ENCODE measurements around the gene GXYLT1. TPM values are rescaled to one million over a fixed set of nuclear protein-coding genes. Genes with fewer than 3 reads are reported as not detected.

The GXYLT1 gene
- total and polyA plus RNA-seq, 2 experiments from 2014 or later = 3.9 to 13.4 TPM

DNA sequence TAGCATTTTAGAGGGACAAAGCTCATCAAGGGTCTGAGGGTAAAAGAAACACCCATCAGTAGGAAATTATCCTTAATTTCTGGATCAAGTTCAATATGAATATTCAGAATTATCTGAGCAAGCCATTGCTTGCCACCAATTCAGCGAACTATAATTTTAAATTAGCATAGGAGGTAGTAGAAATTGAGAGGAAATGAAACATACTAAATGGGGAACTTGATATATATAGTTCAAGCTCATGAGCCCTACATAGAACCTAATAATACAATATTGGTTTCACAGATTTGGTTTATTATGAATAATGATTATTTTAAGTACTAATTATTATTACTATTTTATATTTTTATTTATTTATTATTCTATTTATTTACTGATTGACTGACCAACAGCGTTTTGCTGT lies 42.1 kb upstream of the GXYLT1 start:
- TF ChIP-seq, protein P1, sequence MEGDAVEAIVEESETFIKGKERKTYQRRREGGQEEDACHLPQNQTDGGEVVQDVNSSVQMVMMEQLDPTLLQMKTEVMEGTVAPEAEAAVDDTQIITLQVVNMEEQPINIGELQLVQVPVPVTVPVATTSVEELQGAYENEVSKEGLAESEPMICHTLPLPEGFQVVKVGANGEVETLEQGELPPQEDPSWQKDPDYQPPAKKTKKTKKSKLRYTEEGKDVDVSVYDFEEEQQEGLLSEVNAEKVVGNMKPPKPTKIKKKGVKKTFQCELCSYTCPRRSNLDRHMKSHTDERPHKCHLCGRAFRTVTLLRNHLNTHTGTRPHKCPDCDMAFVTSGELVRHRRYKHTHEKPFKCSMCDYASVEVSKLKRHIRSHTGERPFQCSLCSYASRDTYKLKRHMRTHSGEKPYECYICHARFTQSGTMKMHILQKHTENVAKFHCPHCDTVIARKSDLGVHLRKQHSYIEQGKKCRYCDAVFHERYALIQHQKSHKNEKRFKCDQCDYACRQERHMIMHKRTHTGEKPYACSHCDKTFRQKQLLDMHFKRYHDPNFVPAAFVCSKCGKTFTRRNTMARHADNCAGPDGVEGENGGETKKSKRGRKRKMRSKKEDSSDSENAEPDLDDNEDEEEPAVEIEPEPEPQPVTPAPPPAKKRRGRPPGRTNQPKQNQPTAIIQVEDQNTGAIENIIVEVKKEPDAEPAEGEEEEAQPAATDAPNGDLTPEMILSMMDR (conservative IDR thresholded peaks at IDR 0.05; ENCODE audit: low read depth in 2 of 2) = no peak
- no peak for TF ChIP-seq CREB1 (CRISPR knock-in tag; IDR thresholded peaks at IDR 0.05; ENCODE audit: low read depth)
- TF ChIP-seq, protein P2, sequence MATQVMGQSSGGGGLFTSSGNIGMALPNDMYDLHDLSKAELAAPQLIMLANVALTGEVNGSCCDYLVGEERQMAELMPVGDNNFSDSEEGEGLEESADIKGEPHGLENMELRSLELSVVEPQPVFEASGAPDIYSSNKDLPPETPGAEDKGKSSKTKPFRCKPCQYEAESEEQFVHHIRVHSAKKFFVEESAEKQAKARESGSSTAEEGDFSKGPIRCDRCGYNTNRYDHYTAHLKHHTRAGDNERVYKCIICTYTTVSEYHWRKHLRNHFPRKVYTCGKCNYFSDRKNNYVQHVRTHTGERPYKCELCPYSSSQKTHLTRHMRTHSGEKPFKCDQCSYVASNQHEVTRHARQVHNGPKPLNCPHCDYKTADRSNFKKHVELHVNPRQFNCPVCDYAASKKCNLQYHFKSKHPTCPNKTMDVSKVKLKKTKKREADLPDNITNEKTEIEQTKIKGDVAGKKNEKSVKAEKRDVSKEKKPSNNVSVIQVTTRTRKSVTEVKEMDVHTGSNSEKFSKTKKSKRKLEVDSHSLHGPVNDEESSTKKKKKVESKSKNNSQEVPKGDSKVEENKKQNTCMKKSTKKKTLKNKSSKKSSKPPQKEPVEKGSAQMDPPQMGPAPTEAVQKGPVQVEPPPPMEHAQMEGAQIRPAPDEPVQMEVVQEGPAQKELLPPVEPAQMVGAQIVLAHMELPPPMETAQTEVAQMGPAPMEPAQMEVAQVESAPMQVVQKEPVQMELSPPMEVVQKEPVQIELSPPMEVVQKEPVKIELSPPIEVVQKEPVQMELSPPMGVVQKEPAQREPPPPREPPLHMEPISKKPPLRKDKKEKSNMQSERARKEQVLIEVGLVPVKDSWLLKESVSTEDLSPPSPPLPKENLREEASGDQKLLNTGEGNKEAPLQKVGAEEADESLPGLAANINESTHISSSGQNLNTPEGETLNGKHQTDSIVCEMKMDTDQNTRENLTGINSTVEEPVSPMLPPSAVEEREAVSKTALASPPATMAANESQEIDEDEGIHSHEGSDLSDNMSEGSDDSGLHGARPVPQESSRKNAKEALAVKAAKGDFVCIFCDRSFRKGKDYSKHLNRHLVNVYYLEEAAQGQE (IDR thresholded peaks at IDR 0.05; ENCODE audit: unreplicated experiment) = no peak
- TF ChIP-seq, protein P3, sequence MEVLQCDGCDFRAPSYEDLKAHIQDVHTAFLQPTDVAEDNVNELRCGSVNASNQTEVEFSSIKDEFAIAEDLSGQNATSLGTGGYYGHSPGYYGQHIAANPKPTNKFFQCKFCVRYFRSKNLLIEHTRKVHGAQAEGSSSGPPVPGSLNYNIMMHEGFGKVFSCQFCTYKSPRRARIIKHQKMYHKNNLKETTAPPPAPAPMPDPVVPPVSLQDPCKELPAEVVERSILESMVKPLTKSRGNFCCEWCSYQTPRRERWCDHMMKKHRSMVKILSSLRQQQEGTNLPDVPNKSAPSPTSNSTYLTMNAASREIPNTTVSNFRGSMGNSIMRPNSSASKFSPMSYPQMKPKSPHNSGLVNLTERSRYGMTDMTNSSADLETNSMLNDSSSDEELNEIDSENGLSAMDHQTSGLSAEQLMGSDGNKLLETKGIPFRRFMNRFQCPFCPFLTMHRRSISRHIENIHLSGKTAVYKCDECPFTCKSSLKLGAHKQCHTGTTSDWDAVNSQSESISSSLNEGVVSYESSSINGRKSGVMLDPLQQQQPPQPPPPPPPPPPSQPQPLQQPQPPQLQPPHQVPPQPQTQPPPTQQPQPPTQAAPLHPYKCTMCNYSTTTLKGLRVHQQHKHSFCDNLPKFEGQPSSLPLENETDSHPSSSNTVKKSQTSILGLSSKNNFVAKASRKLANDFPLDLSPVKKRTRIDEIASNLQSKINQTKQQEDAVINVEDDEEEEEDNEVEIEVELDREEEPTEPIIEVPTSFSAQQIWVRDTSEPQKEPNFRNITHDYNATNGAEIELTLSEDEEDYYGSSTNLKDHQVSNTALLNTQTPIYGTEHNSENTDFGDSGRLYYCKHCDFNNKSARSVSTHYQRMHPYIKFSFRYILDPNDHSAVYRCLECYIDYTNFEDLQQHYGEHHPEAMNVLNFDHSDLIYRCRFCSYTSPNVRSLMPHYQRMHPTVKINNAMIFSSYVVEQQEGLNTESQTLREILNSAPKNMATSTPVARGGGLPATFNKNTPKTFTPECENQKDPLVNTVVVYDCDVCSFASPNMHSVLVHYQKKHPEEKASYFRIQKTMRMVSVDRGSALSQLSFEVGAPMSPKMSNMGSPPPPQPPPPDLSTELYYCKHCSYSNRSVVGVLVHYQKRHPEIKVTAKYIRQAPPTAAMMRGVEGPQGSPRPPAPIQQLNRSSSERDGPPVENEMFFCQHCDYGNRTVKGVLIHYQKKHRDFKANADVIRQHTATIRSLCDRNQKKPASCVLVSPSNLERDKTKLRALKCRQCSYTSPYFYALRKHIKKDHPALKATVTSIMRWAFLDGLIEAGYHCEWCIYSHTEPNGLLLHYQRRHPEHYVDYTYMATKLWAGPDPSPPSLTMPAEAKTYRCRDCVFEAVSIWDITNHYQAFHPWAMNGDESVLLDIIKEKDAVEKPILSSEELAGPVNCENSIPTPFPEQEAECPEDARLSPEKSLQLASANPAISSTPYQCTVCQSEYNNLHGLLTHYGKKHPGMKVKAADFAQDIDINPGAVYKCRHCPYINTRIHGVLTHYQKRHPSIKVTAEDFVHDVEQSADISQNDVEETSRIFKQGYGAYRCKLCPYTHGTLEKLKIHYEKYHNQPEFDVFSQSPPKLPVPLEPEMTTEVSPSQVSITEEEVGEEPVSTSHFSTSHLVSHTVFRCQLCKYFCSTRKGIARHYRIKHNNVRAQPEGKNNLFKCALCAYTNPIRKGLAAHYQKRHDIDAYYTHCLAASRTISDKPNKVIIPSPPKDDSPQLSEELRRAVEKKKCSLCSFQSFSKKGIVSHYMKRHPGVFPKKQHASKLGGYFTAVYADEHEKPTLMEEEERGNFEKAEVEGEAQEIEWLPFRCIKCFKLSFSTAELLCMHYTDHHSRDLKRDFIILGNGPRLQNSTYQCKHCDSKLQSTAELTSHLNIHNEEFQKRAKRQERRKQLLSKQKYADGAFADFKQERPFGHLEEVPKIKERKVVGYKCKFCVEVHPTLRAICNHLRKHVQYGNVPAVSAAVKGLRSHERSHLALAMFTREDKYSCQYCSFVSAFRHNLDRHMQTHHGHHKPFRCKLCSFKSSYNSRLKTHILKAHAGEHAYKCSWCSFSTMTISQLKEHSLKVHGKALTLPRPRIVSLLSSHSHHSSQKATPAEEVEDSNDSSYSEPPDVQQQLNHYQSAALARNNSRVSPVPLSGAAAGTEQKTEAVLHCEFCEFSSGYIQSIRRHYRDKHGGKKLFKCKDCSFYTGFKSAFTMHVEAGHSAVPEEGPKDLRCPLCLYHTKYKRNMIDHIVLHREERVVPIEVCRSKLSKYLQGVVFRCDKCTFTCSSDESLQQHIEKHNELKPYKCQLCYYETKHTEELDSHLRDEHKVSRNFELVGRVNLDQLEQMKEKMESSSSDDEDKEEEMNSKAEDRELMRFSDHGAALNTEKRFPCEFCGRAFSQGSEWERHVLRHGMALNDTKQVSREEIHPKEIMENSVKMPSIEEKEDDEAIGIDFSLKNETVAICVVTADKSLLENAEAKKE (CRISPR knock-in tag; IDR thresholded peaks at IDR 0.05) = no peak
- no peak for TF ChIP-seq STAT1 (IDR thresholded peaks at IDR 0.05; ENCODE audit: unreplicated experiment)
- TF ChIP-seq, protein P4, sequence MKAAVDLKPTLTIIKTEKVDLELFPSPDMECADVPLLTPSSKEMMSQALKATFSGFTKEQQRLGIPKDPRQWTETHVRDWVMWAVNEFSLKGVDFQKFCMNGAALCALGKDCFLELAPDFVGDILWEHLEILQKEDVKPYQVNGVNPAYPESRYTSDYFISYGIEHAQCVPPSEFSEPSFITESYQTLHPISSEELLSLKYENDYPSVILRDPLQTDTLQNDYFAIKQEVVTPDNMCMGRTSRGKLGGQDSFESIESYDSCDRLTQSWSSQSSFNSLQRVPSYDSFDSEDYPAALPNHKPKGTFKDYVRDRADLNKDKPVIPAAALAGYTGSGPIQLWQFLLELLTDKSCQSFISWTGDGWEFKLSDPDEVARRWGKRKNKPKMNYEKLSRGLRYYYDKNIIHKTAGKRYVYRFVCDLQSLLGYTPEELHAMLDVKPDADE (IDR thresholded peaks at IDR 0.05) = no peak
- no peak for TF ChIP-seq NANOG (IDR thresholded peaks at IDR 0.05; ENCODE audit: borderline replicate concordance)
- TF ChIP-seq ZNF114 (CRISPR knock-in tag; IDR thresholded peaks at IDR 0.05) = no peak
- TF ChIP-seq JUNB (IDR thresholded peaks at IDR 0.05; ENCODE audit: unreplicated experiment) = no peak
- TF ChIP-seq EZH2 (IDR thresholded peaks at IDR 0.05; ENCODE audit: low read depth, unreplicated experiment) = no peak
- no peak for TF ChIP-seq EZH2phosphoT487 (IDR thresholded peaks at IDR 0.05; ENCODE audit: unreplicated experiment)
- DNase-seq (ENCODE audit: low spot score) (no peak), ATAC-seq (no peak)
- no peaks in the 10 kb centered on the region for H3K79me2 ChIP-seq (replicated peaks; ENCODE audit: insufficient read depth)
- H3K27ac ChIP-seq (ENCODE audit: low read depth) = no peak overlapping the region
- no peak overlapping the region for H3K4me3 Mint-ChIP-seq
- no peaks in the 10 kb centered on the region for H4K20me1 ChIP-seq (replicated peaks; ENCODE audit: insufficient read depth)
- no peak overlapping the region for H3K4me3 ChIP-seq
- no peak overlapping the region for H3K27ac Mint-ChIP-seq
- peaks cover 4% of the 10 kb centered on the region; the same call in 1 of the 2 replicates for H3K9me2 ChIP-seq (ENCODE audit: insufficient read depth)
- H3K4me2 ChIP-seq = no peak overlapping the region
- H3K4me1 Mint-ChIP-seq = no peaks in the 10 kb centered on the region
- H3K9me3 Mint-ChIP-seq = no peaks in the 10 kb centered on the region
- H3K27me3 Mint-ChIP-seq (ENCODE audit: insufficient read depth, low read depth, poor library complexity) = no peaks in the 10 kb centered on the region
- no peaks in the 10 kb centered on the region for H3K36me3 ChIP-seq (ENCODE audit: insufficient read depth)
- H3K36me3 Mint-ChIP-seq (ENCODE audit: low read depth) = no peaks in the 10 kb centered on the region
- no peaks in the 10 kb centered on the region for H3K27me3 ChIP-seq (ENCODE audit: insufficient read depth)
- H3F3A ChIP-seq (replicated peaks; ENCODE audit: low read depth) = no peaks in the 10 kb centered on the region
- no peaks in the 10 kb centered on the region for H3K4me1 ChIP-seq (ENCODE audit: insufficient read depth)
- no peak overlapping the region for H2AFZ ChIP-seq
